T-helper 22 cell (primary cell): Measurements from ENCODE around the gene SLX9.

Experiments used
- DNase-seq: peaks from one replicate; pipeline ENCODE4 v3.0.0-alpha.2; 2020; ENCODE audit warnings: low read depth

SLX9 gene

GRCh38 chr21:44939532-44940115, at the start of gene SLX9:
SLX9 (plus strand) TSS chr21:44940029; CDS start chr21:44940058, 29 bp downstream.
- DNase-seq = peak; percentile 56

- DNase-seq = no peak
These were observed 49.4 kb upstream of the SLX9 start for GRCh38 chr21:44890338-44890931.

GRCh38 chr21:44890961-44891541, 48.8 kb upstream of the SLX9 start:
- DNase-seq = no peak

GRCh38 chr21:44891631-44892031, 48.2 kb upstream of the SLX9 start:
- no peak for DNase-seq

- no peak for DNase-seq
These were observed 47.7 kb upstream of the SLX9 start for GRCh38 chr21:44892095-44892494.

- peak; percentile 40 for DNase-seq
These were observed 47.1 kb upstream of the SLX9 start for GRCh38 chr21:44892536-44893277.

GRCh38 chr21:44893278-44893556, 46.6 kb upstream of the SLX9 start:
- DNase-seq = no peak

- no peak for DNase-seq
These were observed 45.7 kb upstream of the SLX9 start for GRCh38 chr21:44893948-44894656.

GRCh38 chr21:44894687-44895302, 45.0 kb upstream of the SLX9 start:
- no peak for DNase-seq

- no peak for DNase-seq
These were observed 44.0 kb upstream of the SLX9 start for GRCh38 chr21:44895859-44896258.

GRCh38 chr21:44896561-44897286, 43.1 kb upstream of the SLX9 start:
- DNase-seq = no peak

- DNase-seq = no peak
These were observed 42.4 kb upstream of the SLX9 start for GRCh38 chr21:44897326-44898010.

- no peak for DNase-seq
These were observed 41.8 kb upstream of the SLX9 start for GRCh38 chr21:44898011-44898488.

- no peak for DNase-seq
These were observed 40.7 kb upstream of the SLX9 start for GRCh38 chr21:44898851-44899767.

- no peak for DNase-seq
These were observed 39.9 kb upstream of the SLX9 start for GRCh38 chr21:44899768-44900558.

- DNase-seq = no peak
These were observed 39.1 kb upstream of the SLX9 start for GRCh38 chr21:44900559-44901251.

- DNase-seq = no peak
These were observed 38.3 kb upstream of the SLX9 start for GRCh38 chr21:44901391-44902074.
